HepG2 (cell line): ENCODE results near the gene RCHY1. TPM values are rescaled to one million over a fixed set of nuclear protein-coding genes. Genes with fewer than 3 reads are reported as not detected.
A peak's percentile ranks its signal among the peaks of the same experiment; 100 is the strongest.

ENCODE experiments used
- ARID2 ChIP-seq: sonication (generic); formaldehyde crosslinking; IDR thresholded peaks from 2 replicates; pipeline ENCODE4 v1.8.1; 2022; ENCODE audit warnings: mild to moderate bottlenecking, missing genetic modification reagents, borderline replicate concordance
- ARID5B ChIP-seq: IDR thresholded peaks from 2 replicates; pipeline ENCODE4 v1.4.0; 2020; ENCODE audit warnings: mild to moderate bottlenecking, missing genetic modification reagents
- CAMTA2 ChIP-seq: sonication (generic); formaldehyde crosslinking; IDR thresholded peaks from 2 replicates; pipeline ENCODE4 v1.4.0; 2020; ENCODE audit warnings: mild to moderate bottlenecking, missing genetic modification reagents, borderline replicate concordance
- HNRNPH1 ChIP-seq: fragments of 200-400 bp; formaldehyde crosslinking; optimal IDR thresholded peaks from 2 replicates; pipeline ENCODE3; 2017; ENCODE audit warnings: mild to moderate bottlenecking, low read depth, low read length
- HOXA5 ChIP-seq: sonication (generic); formaldehyde crosslinking; IDR thresholded peaks from 2 replicates; pipeline ENCODE4 v1.4.0; 2020; ENCODE audit warnings: missing genetic modification reagents
- MAFK ChIP-seq, 2 experiments: IDR thresholded peaks in 1 of 2; conservative IDR thresholded peaks in 1 of 2; 2 replicates each; pipeline ENCODE4 v1.6.1; 2011; ENCODE audit warnings: improper control_type of control experiment in 2 of 2, low read length in 2 of 2
- MAZ ChIP-seq, 2 experiments: sonication (generic) in 1 of 2; formaldehyde crosslinking in 1 of 2; IDR thresholded peaks; 2 replicates each; pipeline versions ENCODE4 v1.5.0 to v1.6.1; 2012 to 2020; ENCODE audit warnings: low read depth in 2 of 2, mild to moderate bottlenecking in 2 of 2, borderline replicate concordance in 1 of 2, improper control_type of control experiment in 1 of 2, low read length in 1 of 2, missing genetic modification reagents in 1 of 2, moderate library complexity in 1 of 2
- PHF5A ChIP-seq: IDR thresholded peaks from one replicate; pipeline ENCODE4 v1.6.1; 2018; ENCODE audit warnings: low read depth, missing genetic modification reagents; ENCODE audit not compliant: unreplicated experiment
- RAD21 ChIP-seq: fragments of 450-650 bp; formaldehyde crosslinking; IDR thresholded peaks from 2 replicates; pipeline ENCODE4 v1.5.0; 2020; ENCODE audit warnings: mild to moderate bottlenecking
- REL ChIP-seq: sonication (generic); formaldehyde crosslinking; conservative IDR thresholded peaks from 2 replicates; pipeline ENCODE4 v1.8.0; 2022; ENCODE audit warnings: mild to moderate bottlenecking, missing genetic modification reagents, moderate library complexity
- SETDB1 ChIP-seq: sonication (generic); formaldehyde crosslinking; IDR thresholded peaks from 2 replicates; pipeline ENCODE4 v1.5.1; 2020; ENCODE audit warnings: missing genetic modification reagents, mild to moderate bottlenecking, borderline replicate concordance
- SP1 ChIP-seq, 2 experiments: fragments of 450-650 bp in 1 of 2; sonication (generic) in 1 of 2; formaldehyde crosslinking in 1 of 2; IDR thresholded peaks; 2 replicates each; pipeline versions ENCODE4 v1.4.0 to v1.6.1; 2016 to 2020; ENCODE audit warnings: missing genetic modification reagents in 1 of 2
- YEATS4 ChIP-seq: sonication (generic); formaldehyde crosslinking; IDR thresholded peaks from 2 replicates; pipeline ENCODE4 v1.4.0; 2020; ENCODE audit warnings: missing genetic modification reagents, borderline replicate concordance
- ZFX ChIP-seq: sonication (generic); formaldehyde crosslinking; IDR thresholded peaks from 2 replicates; pipeline ENCODE4 v1.4.0; 2020; ENCODE audit warnings: mild to moderate bottlenecking, low read depth, missing genetic modification reagents, moderate library complexity
- ZNF12 ChIP-seq: sonication (generic); formaldehyde crosslinking; IDR thresholded peaks from 2 replicates; pipeline ENCODE4 v1.5.0; 2020; ENCODE audit warnings: missing genetic modification reagents
- ZNF276 ChIP-seq: sonication (generic); formaldehyde crosslinking; IDR thresholded peaks from 2 replicates; pipeline ENCODE4 v1.4.0; 2020; ENCODE audit warnings: mild to moderate bottlenecking, low read depth, missing genetic modification reagents
- ZNF33A ChIP-seq: sonication (generic); formaldehyde crosslinking; IDR thresholded peaks from 2 replicates; pipeline ENCODE4 v1.5.1; 2020; ENCODE audit warnings: missing genetic modification reagents, mild to moderate bottlenecking, moderate library complexity, borderline replicate concordance
- ZNF772 ChIP-seq: sonication (generic); formaldehyde crosslinking; IDR thresholded peaks from 2 replicates; pipeline ENCODE4 v1.5.0; 2020; ENCODE audit warnings: mild to moderate bottlenecking, missing genetic modification reagents
- ZNF776 ChIP-seq: sonication (generic); formaldehyde crosslinking; IDR thresholded peaks from 2 replicates; pipeline ENCODE4 v1.4.0; 2020; ENCODE audit warnings: mild to moderate bottlenecking, missing genetic modification reagents
- ZSCAN31 ChIP-seq: sonication (generic); formaldehyde crosslinking; IDR thresholded peaks from 2 replicates; pipeline ENCODE4 v1.5.0; 2020; ENCODE audit warnings: low read depth, mild to moderate bottlenecking, missing genetic modification reagents
- polyA plus RNA-seq, 8 experiments: library from polyadenylated mRNA; depleted of rRNA in 3 of 8; stranded (reverse) in 7 of 8; unstranded in 1 of 8; fragments of >200 nt; fragmentation: Illumina TruSeq in 4 of 8; extraction: Trizol in 4 of 8; gene quantifications; 2 replicates each; pipeline versions ENCODE4 v1.2.1 to v1.2.3, GENCODE V29; 2011 to 2016; ENCODE audit warnings: low read depth in 4 of 8, missing spikeins in 1 of 8, mixed read lengths in 1 of 8; ENCODE audit not compliant: insufficient read depth in 1 of 8
- total RNA-seq, 5 experiments: library from RNA; depleted of rRNA; stranded (reverse); fragments of >200 nt; fragmentation: Illumina TruSeq; extraction: Trizol; gene quantifications; 2 replicates each; pipeline ENCODE4 v1.2.3, GENCODE V29; 2016; ENCODE audit warnings: low read depth in 1 of 5
- TF ChIP-seq, protein P1 (sequence below): sonication (generic); IDR thresholded peaks from 2 replicates; pipeline ENCODE4 v1.6.1; 2016; ENCODE audit warnings: low read depth, borderline replicate concordance

RCHY1 gene
- total and polyA plus RNA-seq, 2 of the 13 experiments (the other 11 are each of a cell fraction or from before 2014, with no cell fraction given): 19.9 to 30.5 TPM

DNA sequence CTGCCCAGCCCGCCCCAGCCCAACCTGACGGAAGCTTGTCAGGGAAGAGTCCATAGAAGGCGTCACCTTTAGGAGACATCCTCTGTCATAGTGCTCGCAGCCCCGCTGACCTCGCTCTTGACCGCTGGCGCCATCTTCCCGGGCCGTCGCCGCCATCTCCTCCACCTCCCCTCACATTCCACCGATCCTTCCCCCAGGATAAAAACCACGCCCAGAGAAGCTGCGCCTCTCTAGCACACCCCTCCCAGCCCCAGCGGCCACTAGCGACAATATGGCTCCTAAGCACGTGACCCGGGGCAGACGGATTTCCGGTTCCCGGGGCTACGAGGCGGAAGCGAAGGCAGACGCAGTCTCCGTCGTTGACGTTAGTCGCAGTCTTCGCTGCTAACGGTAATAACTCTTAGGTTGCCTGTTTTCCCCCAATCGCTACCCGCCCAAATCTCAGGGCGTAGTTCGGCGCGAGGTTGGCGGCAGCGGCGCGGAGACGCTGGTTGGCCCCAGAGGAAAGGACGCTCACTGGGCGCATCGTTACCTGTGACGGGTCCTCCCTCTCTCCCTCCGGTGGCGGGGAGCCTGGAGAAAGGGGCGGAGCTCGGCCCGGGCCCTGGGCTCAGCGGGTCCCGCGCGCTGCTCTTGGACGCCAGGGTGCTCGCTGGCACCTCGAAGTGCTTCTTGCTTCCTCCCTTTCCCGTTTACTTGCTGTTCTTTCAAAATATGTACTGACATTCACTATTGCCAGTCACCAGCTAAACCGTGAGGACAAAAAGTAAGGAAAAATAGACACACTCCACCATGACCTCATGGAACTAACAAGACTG, at the start of gene RCHY1, which contains the start of gene THAP6 (continued):
- TF ChIP-seq ZNF276 (CRISPR knock-in tag) (no peak), ZSCAN31 (CRISPR knock-in tag) (0 out of 2 replicates have a peak, but pooled peaks have one; percentile 30), ZNF33A (CRISPR knock-in tag) (no peak), ARID2 (CRISPR knock-in tag) (peak; percentile 87; the same call in 1 of the 2 replicates), HNRNPH1 (peak; percentile 66), SETDB1 (no peak), REL (CRISPR knock-in tag) (0 out of 2 replicates have a peak, but pooled peaks have one; percentile 30), CAMTA2 (CRISPR knock-in tag) (peak; percentile 62; the same call in 1 of the 2 replicates), HOXA5 (CRISPR knock-in tag) (peak; percentile 43; the same call in 1 of the 2 replicates), ZNF772 (CRISPR knock-in tag) (0 out of 2 replicates have a peak, but pooled peaks have one; percentile 63), ZNF776 (CRISPR knock-in tag) (no peak), ZNF12 (CRISPR knock-in tag) (no peak; the same call in 1 of the 2 replicates), MAZ (IDR thresholded peaks at IDR 0.05; ENCODE audit: borderline replicate concordance, low read depth, low read length) (peak; percentile 62; the same call in 1 of the 2 replicates), MAZ (CRISPR knock-in tag; IDR thresholded peaks at IDR 0.05; ENCODE audit: low read depth) (peak; percentile 85), ZFX (CRISPR knock-in tag) (peak; percentile 76; the same call in 1 of the 2 replicates), MAFK (conservative IDR thresholded peaks at IDR 0.05 in 1 of 2, IDR thresholded peaks at IDR 0.05 in 1 of 2; ENCODE audit: low read length in 2 of 2) (no peak), YEATS4 (CRISPR knock-in tag) (peak; percentile 82; the same call in 1 of the 2 replicates), ARID5B (no peak), SP1 (IDR thresholded peaks at IDR 0.05) (no peak), SP1 (CRISPR knock-in tag; IDR thresholded peaks at IDR 0.05) (no peak; the same call in none of the 2 replicates), PHF5A (CRISPR knock-in tag) (peak; percentile 31), RAD21 (CRISPR knock-in tag) (peak; percentile 48)
- TF ChIP-seq, protein P1, sequence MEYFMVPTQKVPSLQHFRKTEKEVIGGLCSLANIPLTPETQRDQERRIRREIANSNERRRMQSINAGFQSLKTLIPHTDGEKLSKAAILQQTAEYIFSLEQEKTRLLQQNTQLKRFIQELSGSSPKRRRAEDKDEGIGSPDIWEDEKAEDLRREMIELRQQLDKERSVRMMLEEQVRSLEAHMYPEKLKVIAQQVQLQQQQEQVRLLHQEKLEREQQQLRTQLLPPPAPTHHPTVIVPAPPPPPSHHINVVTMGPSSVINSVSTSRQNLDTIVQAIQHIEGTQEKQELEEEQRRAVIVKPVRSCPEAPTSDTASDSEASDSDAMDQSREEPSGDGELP: no peak
